H1 (cell line): ENCODE results near the gene SH3YL1. TPM values are rescaled to one million over a fixed set of nuclear protein-coding genes. Genes with fewer than 3 reads are reported as not detected.

Experiments used
- CREB1 ChIP-seq: IDR thresholded peaks from 2 replicates; pipeline ENCODE4 v1.6.1; 2012; ENCODE audit warnings: inconsistent platforms
- CTBP2 ChIP-seq: IDR thresholded peaks from 2 replicates; pipeline ENCODE4 v1.7.0; 2011; ENCODE audit warnings: borderline replicate concordance, mild to moderate bottlenecking, moderate library complexity, mixed read lengths, low read length; ENCODE audit not compliant: insufficient read depth, insufficient read length
- HDAC2 ChIP-seq, 2 experiments: fragments of 300-600 bp in 1 of 2; sonication (generic) in 1 of 2; IDR thresholded peaks; 2 replicates each; pipeline ENCODE4 v1.6.1; 2011 to 2012; ENCODE audit warnings: low read depth in 2 of 2, low read length in 2 of 2, mild to moderate bottlenecking in 2 of 2, moderate library complexity in 2 of 2, borderline replicate concordance in 1 of 2, inconsistent platforms in 1 of 2
- NANOG ChIP-seq: IDR thresholded peaks from 2 replicates; pipeline ENCODE4 v1.6.1; 2011; ENCODE audit warnings: low read length, low read depth, mild to moderate bottlenecking, inconsistent platforms; ENCODE audit not compliant: insufficient read depth, poor library complexity, severe bottlenecking
- NRF1 ChIP-seq: IDR thresholded peaks from 2 replicates; pipeline ENCODE4 v1.6.1; 2011; ENCODE audit warnings: mild to moderate bottlenecking, low read depth, low read length, improper control_type of control experiment
- SP1 ChIP-seq: IDR thresholded peaks from 2 replicates; pipeline ENCODE4 v1.6.1; 2011; ENCODE audit warnings: low read depth, low read length
- TAF1 ChIP-seq: IDR thresholded peaks from 2 replicates; pipeline ENCODE4 v1.6.1; 2011; ENCODE audit warnings: mild to moderate bottlenecking, low read depth, low read length
- ZNF274 ChIP-seq: IDR thresholded peaks from 2 replicates; pipeline ENCODE4 v1.7.0; 2012; ENCODE audit warnings: low read length, borderline replicate concordance; ENCODE audit errors: extremely low read depth
- polyA plus RNA-seq, 7 experiments: library from polyadenylated mRNA; depleted of rRNA in 3 of 7; stranded (reverse) in 5 of 7; unstranded in 2 of 7; fragments of >200 nt in 5 of 7; fragments of 200-250 nt in 2 of 7; gene quantifications; 1 replicate in 5 of 7; 2 replicates in 1 of 7; 4 replicates in 1 of 7; pipeline versions ENCODE4 v1.2.1 to v1.2.3, GENCODE V29; 2011 to 2013; ENCODE audit warnings: missing spikeins in 2 of 7, mixed read lengths in 2 of 7
- total RNA-seq: library from RNA; stranded (reverse); fragmentation: NEBNext Ultra II Directional; extraction: Animal tissue kit (Norgen Biotek cat#: 25700); gene quantifications from 2 replicates; pipeline ENCODE4 v1.2.1, GENCODE V29; 2021
- TF ChIP-seq, protein P1 (sequence below): IDR thresholded peaks from 2 replicates; pipeline ENCODE4 v1.6.1; 2012; ENCODE audit warnings: low read length, inconsistent platforms

Gene SH3YL1
- total and polyA plus RNA-seq, 2 of the 8 experiments (the other 6 are each of a cell fraction or from before 2014, with no cell fraction given): 13.6 to 37.2 TPM

DNA sequence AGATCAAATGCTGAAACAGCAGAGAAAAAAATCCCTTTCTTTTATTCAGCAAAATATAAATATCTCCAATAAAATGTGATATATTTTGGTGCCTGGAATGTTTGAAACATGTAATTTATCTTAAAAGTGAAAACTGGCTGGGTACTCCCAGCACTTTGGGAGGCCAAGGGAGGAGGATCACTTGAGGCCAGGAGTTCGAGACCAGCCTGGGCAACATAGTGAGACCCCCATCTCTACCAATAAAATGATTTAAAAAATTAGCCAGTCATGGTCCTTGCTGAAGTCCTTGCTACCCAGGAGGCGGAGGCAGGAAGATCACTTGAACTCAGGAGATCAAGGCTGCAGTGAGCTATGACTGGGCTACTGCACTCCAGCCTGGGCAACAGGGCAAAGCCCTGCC, 8.6 kb downstream of the SH3YL1 start (continued):
- TF ChIP-seq HDAC2 (IDR thresholded peaks at IDR 0.05; ENCODE audit: borderline replicate concordance in 1 of 2, low read depth in 2 of 2, low read length in 2 of 2) (no peak), ZNF274 (no peak), TAF1 (no peak), CTBP2 (no peak), SP1 (no peak), NRF1 (no peak), NANOG (no peak), CREB1 (no peak)
- TF ChIP-seq, protein P1, sequence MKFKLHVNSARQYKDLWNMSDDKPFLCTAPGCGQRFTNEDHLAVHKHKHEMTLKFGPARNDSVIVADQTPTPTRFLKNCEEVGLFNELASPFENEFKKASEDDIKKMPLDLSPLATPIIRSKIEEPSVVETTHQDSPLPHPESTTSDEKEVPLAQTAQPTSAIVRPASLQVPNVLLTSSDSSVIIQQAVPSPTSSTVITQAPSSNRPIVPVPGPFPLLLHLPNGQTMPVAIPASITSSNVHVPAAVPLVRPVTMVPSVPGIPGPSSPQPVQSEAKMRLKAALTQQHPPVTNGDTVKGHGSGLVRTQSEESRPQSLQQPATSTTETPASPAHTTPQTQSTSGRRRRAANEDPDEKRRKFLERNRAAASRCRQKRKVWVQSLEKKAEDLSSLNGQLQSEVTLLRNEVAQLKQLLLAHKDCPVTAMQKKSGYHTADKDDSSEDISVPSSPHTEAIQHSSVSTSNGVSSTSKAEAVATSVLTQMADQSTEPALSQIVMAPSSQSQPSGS: no peak
